LNCaP clone FGC (cell line): Measurements from ENCODE around the gene UTP4.

ENCODE experiments used
- DNase-seq: peaks from one replicate; pipeline ENCODE4 v3.0.0-alpha.2; 2011; ENCODE audit warnings: low read depth
- H3K4me3 ChIP-seq: 2 replicates; pipeline ENCODE4 v1.5.1; 2011; ENCODE audit warnings: mild to moderate bottlenecking, low read depth, low read length, control low read depth
- CTCF ChIP-seq: IDR thresholded peaks from 2 replicates; pipeline ENCODE4 v1.5.1; 2012; ENCODE audit warnings: mild to moderate bottlenecking; ENCODE audit not compliant: control insufficient read depth, insufficient read depth; ENCODE audit errors: extremely low read depth

The UTP4 gene

GRCh38 chr16:69089091-69089910 is 43.1 kb upstream of the UTP4 start:
- H3K4me3 ChIP-seq, result no peak overlapping the region
- no peak for TF ChIP-seq CTCF
- DNase-seq, result no peak

- no peak for DNase-seq
- H3K4me3 ChIP-seq, result no peak overlapping the region
- no peak for TF ChIP-seq CTCF
Observed at GRCh38 chr16:69093974-69094373, 38.5 kb upstream of the UTP4 start.

- DNase-seq, result no peak
- no peak for TF ChIP-seq CTCF
- no peak overlapping the region for H3K4me3 ChIP-seq
Observed at GRCh38 chr16:69094501-69094900, 37.9 kb upstream of the UTP4 start.

- no peak overlapping the region for H3K4me3 ChIP-seq
- no peak for TF ChIP-seq CTCF
- no peak for DNase-seq
Observed at GRCh38 chr16:69095193-69095592, 37.3 kb upstream of the UTP4 start.

GRCh38 chr16:69100071-69100691 is 32.3 kb upstream of the UTP4 start:
- TF ChIP-seq CTCF, result no peak
- no peak overlapping the region for H3K4me3 ChIP-seq
- DNase-seq, result no peak

GRCh38 chr16:69105501-69106361 is 26.7 kb upstream of the UTP4 start, which contains the start of gene HAS3:
Gene HAS3 (plus strand): TSS chr16:69105653. CDS start chr16:69109396, 3,743 bp downstream.
- DNase-seq, result peak; percentile 35

More at GRCh38 chr16:69105501-69106361, 26.7 kb upstream of the UTP4 start, which contains the start of gene HAS3:
- H3K4me3 ChIP-seq, result peak within 1 kb of the TSS; percentile 59
- peak; percentile 73 for TF ChIP-seq CTCF
